ENCODE data around the gene E2F4. TPM values are rescaled to one million over a fixed set of nuclear protein-coding genes. Genes with fewer than 3 reads are reported as not detected.

Gene E2F4
- total and polyA plus RNA-seq, 9 of the 15 experiments (the other 6 are each of a cell fraction or from before 2014, with no cell fraction given) = 9.7 to 139 (median 106) TPM

DNA sequence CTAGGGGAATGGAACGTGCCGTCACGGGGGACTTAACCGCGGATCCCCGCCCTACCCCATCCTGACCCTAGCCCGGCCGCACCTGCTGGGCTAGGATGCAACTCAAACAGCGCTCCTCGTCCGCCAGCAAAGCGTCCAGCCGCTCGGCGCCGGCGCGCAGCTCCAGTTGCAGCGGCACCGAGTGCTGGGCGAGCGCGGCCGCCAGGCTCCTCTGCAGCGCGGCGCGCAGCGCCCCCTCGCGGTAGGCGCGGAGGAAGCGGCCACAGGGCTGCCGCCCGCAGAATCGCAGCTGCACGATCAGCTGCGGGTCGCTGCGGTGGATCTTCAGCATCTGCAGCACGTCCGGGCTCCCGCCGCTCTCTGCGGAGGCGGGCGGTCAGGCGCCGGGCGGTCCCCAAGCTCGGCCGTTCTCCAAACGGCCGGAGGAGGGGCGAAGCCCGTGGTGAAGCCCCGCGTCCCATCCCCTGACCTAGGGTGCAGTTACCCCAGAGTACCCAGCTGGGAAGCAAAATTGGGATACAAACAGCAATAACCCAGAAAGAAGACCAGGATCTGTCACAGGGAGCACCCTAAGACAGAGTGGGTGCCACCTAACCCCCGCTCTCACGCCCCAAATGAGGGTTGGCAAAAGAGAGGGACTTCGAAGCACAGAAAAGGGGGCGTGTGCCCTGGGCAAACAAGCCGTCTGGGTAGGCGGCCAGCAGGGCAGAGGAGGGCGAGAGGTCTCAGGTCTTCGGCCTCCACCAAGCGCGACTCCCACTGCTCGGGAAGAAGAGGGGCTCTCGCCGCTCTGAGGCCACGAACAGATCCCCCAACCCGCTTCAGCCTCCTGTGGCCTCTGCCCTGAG is 36.4 kb upstream of the E2F4 start (continued):
- no peak for TF ChIP-seq RERE (CRISPR knock-in tag; IDR thresholded peaks at IDR 0.05; ENCODE audit: borderline replicate concordance)
- no peak for TF ChIP-seq IRF2 (CRISPR knock-in tag; IDR thresholded peaks at IDR 0.05)
- no peak for TF ChIP-seq NFXL1 (CRISPR knock-in tag; IDR thresholded peaks at IDR 0.05)
- no peak; the same call in 1 of the 2 replicates for TF ChIP-seq SOX6 (IDR thresholded peaks at IDR 0.05)
- no peak for TF ChIP-seq EP400 (IDR thresholded peaks at IDR 0.05)
- no peak for TF ChIP-seq GTF3C2 (IDR thresholded peaks at IDR 0.05; ENCODE audit: borderline replicate concordance, extremely low read depth, insufficient read length)
- TF ChIP-seq ZNF124 (CRISPR knock-in tag; IDR thresholded peaks at IDR 0.05) = no peak
- TF ChIP-seq ARHGAP35 (IDR thresholded peaks at IDR 0.05; ENCODE audit: partially characterized antibody) = no peak
- TF ChIP-seq ZBED1 (IDR thresholded peaks at IDR 0.05) = no peak
- peak; percentile 80 for TF ChIP-seq ARID4B (CRISPR knock-in tag; IDR thresholded peaks at IDR 0.05)
- no peak for TF ChIP-seq SMARCB1 (IDR thresholded peaks at IDR 0.05; ENCODE audit: insufficient read length, low read depth)
- TF ChIP-seq FOXM1 (IDR thresholded peaks at IDR 0.05; ENCODE audit: low read depth) = no peak
- TF ChIP-seq FOXM1 (CRISPR knock-in tag; IDR thresholded peaks at IDR 0.05; ENCODE audit: low read depth) = no peak
- TF ChIP-seq SRSF3 (IDR thresholded peaks at IDR 0.05; ENCODE audit: insufficient read depth, low read length) = no peak
- TF ChIP-seq TCF3 (CRISPR knock-in tag; IDR thresholded peaks at IDR 0.05) = peak; percentile 9; the same call in 1 of the 2 replicates
